Ishikawa (cell line): ENCODE measurements around the gene CNPPD1.

Experiments
- FOXM1 ChIP-seq: IDR thresholded peaks from 2 replicates; pipeline ENCODE4 v1.6.1; 2012; ENCODE audit warnings: low read depth, borderline replicate concordance
- NFIC ChIP-seq: IDR thresholded peaks from 2 replicates; pipeline ENCODE4 v1.6.1; 2012
- REST ChIP-seq: IDR thresholded peaks from 2 replicates; pipeline ENCODE4 v1.6.1; 2012; ENCODE audit warnings: low read depth, mild to moderate bottlenecking

- TF ChIP-seq REST (no peak), NFIC (no peak), FOXM1 (0 out of 2 replicates have a peak, but pooled peaks have one; percentile 22)
Observed at GRCh38 chr2:219218732-219219701, 42.3 kb upstream of the CNPPD1 start, which contains the start of gene ABCB6.
